GM12892 (cell line): Measurements from ENCODE around the gene GOLT1A.

Experiments
- POLR2A ChIP-seq: IDR thresholded peaks from 2 replicates; pipeline ENCODE4 v1.6.1; 2011; ENCODE audit warnings: low read depth, low read length, control low read depth
- POLR2AphosphoS5 ChIP-seq: IDR thresholded peaks from 2 replicates; pipeline ENCODE4 v1.6.1; 2011; ENCODE audit warnings: low read depth, low read length, control low read depth

DNA sequence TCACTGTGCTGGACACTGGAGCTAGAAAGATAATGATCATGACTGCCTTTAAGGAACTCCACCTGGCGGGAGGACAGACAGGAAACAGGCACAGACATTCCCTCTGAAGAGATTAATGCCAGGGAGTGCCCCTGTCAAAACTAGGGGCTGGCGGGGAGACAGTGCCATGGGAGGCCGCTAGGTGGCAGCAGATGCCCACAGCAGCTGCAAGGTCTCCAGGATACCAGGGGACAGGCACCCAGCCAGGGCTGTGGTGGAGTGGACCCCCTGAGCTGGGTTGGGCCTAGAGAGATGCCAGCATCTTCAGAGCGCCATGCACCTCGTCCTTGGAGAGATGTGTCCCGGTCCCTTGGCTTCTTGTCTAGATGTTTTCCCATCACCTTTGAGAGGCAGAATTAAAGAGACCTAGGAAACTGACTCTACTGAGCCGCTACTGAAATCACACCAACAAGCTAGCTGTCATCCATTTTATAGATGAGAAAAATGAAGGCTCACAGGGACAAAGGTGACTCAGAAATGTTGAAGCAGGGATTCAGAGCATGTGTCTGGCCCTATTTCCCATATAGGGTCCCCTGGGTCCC lies 51.2 kb downstream of the GOLT1A start:
- TF ChIP-seq POLR2A: no peak
- no peak for TF ChIP-seq POLR2AphosphoS5
